Mesodermal cell (in vitro differentiated cells): ENCODE measurements around the gene PCED1B.

ENCODE experiments used
- H3K27ac ChIP-seq: 2 replicates; pipeline ENCODE4 v1.7.0; 2013; ENCODE audit warnings: mild to moderate bottlenecking, low read depth, low read length, moderate library complexity; ENCODE audit not compliant: severe bottlenecking
- H3K36me3 ChIP-seq: 2 replicates; pipeline ENCODE4 v1.7.1; 2013; ENCODE audit warnings: mild to moderate bottlenecking, low read length, moderate library complexity; ENCODE audit not compliant: control insufficient read depth, insufficient read depth
- H3K4me1 ChIP-seq: one replicate; pipeline ENCODE4 v1.7.1; 2013; ENCODE audit warnings: mild to moderate bottlenecking, low read length; ENCODE audit not compliant: insufficient read depth, control insufficient read depth, poor library complexity, severe bottlenecking
- H3K4me3 ChIP-seq: 2 replicates; pipeline ENCODE4 v1.7.0; 2013; ENCODE audit warnings: low read length, control low read depth, mild to moderate bottlenecking; ENCODE audit not compliant: insufficient read depth, poor library complexity, severe bottlenecking; ENCODE audit errors: extremely low read depth
- H3K9me3 ChIP-seq: 2 replicates; pipeline ENCODE4 v1.7.1; 2013; ENCODE audit warnings: mild to moderate bottlenecking, low read length, moderate library complexity; ENCODE audit not compliant: control insufficient read depth
- WGBS, 2 experiments: methylation state at CpG; one replicate each; pipeline ENCODE4 v1.1.5; 2013; ENCODE audit warnings: missing lambda C conversion rate in 2 of 2; ENCODE audit not compliant: insufficient coverage in 2 of 2; 5-methylcytosine and 5-hydroxymethylcytosine counted together

The PCED1B gene

DNA sequence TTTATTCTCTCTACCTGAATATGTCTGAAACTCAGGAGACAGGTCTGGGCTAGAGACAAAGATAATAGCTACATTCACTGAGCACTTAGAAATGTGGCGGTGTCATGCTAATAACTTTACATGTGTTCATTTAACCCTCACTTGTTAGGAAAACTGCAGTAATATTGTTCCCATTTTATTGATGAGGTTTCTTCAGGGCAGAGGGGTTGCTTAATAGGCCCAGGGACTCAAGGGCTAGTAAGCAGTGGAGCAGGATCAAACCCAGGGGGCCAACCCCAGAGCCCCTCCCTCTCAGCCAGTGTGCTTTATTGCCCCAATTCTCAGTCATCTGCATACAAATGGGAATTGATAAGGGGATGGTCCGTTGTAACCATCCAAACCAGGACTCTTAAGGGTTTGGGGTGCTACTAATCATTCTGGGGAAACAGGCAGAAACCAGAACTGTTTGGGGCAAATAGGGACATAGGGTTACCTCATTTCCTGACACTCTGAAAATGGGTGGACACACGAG, 143.2 kb downstream of the PCED1B start:
- Histone ChIP-seq H3K4me1 (peaks cover 24% of the 10 kb centered on the region), H3K9me3 (no peaks in the 10 kb centered on the region), H3K4me3 (no peak overlapping the region), H3K27ac (peak overlapping the region; percentile 90), H3K36me3 (no peaks in the 10 kb centered on the region)
- 33 to 50% methylated on average over 1 to 3 of the region's 3 CpGs for WGBS, 2 experiments

DNA sequence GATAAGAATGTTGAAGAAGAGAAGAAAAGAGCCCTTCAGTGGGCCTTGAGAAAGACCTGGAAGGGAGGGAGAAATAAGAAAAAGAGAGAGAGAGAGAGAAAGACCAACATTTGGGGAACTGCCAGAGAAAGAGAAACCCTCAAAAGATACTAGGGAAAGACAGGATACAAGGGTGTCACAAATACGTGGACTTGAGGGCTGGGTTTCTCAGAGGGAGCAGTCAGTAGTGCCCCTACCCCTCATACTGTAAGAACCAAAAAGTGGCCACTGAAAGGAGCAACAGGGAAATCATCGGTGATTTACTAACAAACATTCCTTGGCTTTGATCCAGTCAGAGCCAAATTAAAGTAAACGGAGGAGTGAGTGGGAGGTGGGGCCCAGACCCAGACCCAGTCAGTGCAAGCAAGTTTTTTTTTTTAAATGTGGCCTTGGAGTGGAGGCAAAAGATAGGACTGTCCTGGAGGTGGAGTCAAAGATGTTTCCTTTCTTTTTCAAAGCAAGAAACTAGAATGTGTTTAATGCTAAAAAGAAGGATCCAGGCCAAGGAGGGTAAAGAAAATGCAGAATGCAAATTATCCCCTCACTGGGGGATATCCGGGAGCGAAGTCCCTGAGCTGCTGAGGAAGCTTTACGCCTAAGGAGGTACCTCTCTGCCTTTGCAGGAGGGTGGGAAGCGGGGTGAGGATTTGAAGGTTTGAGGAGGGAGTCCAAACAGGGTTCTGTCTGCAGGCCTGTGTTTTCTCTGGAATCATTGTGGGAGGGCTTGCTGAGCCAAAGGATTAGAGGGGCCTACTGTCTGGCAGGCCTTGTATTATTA, 143.8 kb downstream of the PCED1B start:
- Histone ChIP-seq H3K36me3 (no peaks in the 10 kb centered on the region), H3K9me3 (no peaks in the 10 kb centered on the region), H3K4me1 (peaks cover 24% of the 10 kb centered on the region), H3K27ac (peak overlapping the region; percentile 90), H3K4me3 (no peak overlapping the region)
- WGBS, 2 experiments, result 3 to 5% methylated on average over 5 of the region's 7 CpGs

DNA sequence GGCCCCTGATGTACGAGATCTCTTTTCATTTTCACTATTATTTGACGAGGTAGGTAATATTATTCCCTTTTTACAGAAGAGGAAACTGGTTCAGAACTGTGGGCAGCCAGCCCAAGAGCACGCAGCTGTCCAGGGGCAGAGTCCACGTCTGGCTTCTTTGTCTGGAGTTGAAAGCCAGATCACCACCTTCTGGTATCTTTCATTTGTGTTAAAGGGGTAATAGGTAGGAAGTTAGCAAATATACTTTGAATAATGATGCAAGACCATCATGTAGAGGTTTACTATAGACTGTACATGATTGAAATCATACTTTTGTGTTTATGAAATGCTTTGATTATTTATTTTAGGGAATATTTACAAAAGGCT, 144.4 kb downstream of the PCED1B start:
- 32% methylated on average over 2 of the region's 4 CpGs; no CpG with 5 or more reads in 1 of the 2 experiments for WGBS, 2 experiments
- H3K27ac ChIP-seq, result peak overlapping the region; percentile 90

DNA sequence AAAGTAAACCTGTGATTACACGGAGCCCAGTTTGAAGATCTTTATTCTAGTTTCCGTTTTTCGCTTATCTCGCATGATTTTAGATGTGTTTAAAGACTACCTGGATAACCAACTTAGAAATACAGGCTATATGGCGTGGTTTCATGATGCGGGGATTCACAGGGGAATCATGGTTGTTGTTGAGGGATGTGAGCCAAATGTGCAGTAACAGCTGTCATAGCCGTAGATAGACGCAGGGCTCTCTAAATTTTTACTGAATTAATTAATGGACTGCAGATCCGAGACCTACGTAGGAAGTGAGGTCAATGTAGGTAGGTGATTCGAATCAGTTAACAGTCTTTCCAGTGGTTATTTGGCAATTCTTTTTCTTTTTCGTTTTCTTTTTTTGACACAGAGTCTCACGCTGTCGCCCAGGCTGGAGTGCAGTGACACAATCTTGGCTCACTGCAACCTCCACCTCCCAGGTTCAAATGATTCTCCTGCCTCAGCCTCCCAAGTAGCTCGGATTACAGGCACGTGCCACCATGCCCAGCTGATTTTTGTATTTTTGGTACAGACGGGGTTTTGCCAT, 145.2 kb downstream of the PCED1B start:
- peaks cover 24% of the 10 kb centered on the region for H3K4me1 ChIP-seq
- H3K4me3 ChIP-seq, result no peak overlapping the region
- H3K36me3 ChIP-seq, result no peaks in the 10 kb centered on the region
- whole genome bisulfite sequencing, 2 experiments, result 80 to 89% methylated on average over 15 to 17 of the region's 17 CpGs
- peak overlapping the region; percentile 90 for H3K27ac ChIP-seq
- no peaks in the 10 kb centered on the region for H3K9me3 ChIP-seq

More for the DNA sequence above, 144.4 kb downstream of the PCED1B start:
- H3K36me3 ChIP-seq, result no peaks in the 10 kb centered on the region
- peaks cover 24% of the 10 kb centered on the region for H3K4me1 ChIP-seq
- no peaks in the 10 kb centered on the region for H3K9me3 ChIP-seq
- no peak overlapping the region for H3K4me3 ChIP-seq

DNA sequence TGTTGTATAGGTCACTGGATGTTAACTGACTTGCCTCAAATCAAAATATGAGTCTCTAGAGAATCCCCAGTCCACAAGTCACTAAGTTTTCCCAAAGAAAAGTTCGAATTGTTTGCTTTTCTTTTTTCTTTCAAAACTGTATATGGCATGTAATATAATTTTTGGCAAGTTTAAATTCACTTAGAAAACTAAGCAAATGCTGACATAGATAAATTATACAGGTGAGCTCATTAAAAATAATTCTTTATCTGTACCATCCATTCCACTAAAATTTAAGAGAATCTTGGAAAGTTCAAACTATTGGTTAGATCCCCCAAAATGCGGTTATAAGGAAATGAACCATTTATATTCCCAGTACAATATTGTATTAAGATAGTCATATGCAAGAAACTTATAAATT, 145.9 kb downstream of the PCED1B start:
- Histone ChIP-seq H3K4me1 (peaks cover 24% of the 10 kb centered on the region), H3K27ac (no peak overlapping the region), H3K4me3 (no peak overlapping the region), H3K36me3 (no peaks in the 10 kb centered on the region), H3K9me3 (no peaks in the 10 kb centered on the region)
- no CpG with 5 or more reads among the region's 2 CpGs for whole genome bisulfite sequencing, 2 experiments

DNA sequence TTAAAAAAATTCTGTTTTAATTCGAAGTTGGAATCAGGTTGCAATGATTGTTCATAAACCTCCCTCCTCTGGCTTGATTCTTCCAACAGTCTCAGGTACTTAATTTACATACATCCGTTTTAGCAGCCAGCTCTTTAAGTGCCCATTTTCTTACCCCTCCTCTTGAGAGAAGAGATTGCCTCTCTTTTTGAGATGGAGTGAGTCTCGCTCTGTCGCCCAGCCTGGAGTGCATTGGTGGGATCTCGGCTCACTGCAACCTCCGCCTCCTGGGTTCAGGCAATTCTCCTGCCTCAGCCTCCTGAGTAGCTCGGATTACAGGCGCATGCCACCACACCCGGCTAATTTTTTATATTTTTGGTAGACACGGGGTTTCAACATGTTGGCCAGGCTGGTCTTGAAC, 146.8 kb downstream of the PCED1B start:
- Histone ChIP-seq H3K9me3 (no peaks in the 10 kb centered on the region), H3K36me3 (no peaks in the 10 kb centered on the region), H3K27ac (no peak overlapping the region), H3K4me3 (no peak overlapping the region), H3K4me1 (peaks cover 17% of the 10 kb centered on the region)
- 83 to 91% methylated on average over 9 of the region's 10 CpGs for WGBS, 2 experiments

DNA sequence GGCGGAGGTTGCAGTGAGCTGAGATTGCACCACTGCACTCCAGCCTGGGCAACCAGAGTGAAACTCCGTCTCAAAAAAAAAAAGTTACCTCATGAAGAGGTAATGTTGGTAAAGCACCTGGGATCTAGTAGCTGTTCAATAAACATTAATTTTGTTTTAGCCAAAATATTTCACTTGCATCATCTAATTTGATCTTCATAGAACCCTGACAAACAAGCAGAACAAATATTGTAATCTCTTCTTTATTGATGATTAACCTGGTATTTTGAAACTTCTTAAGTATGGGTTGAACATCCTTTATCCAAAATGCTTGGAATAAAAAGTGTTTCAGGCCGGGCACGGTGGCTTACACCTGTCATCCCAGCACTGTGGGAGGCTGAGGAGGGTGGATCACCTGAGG, 149.4 kb downstream of the PCED1B start:
- Histone ChIP-seq H3K4me3 (no peak overlapping the region), H3K4me1 (peaks cover 2% of the 10 kb centered on the region), H3K27ac (no peak overlapping the region), H3K36me3 (no peaks in the 10 kb centered on the region), H3K9me3 (no peaks in the 10 kb centered on the region)
- WGBS, 2 experiments, result 85% methylated on average over 2 of the region's 4 CpGs; no CpG with 5 or more reads in 1 of the 2 experiments

DNA sequence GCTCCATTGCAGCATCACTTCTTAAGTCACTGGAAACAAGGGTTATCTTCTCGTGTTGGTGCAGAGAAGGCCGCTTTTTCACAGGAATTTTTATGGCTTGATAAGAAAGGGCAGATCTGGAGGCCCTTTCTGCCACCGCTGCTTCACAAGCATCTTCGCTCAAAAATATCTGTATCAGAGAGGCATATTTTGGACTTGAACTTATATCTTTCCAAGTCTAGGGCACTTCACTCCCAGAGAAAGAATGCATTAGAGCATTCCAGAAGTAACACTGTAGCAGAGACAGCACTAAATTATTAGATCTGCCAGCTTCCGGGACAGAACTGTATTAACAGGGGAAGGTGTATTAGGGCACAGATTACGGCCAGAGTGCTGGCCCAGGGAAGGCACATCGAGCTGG, 152.0 kb downstream of the PCED1B start:
- Histone ChIP-seq H3K9me3 (no peaks in the 10 kb centered on the region), H3K36me3 (no peaks in the 10 kb centered on the region), H3K27ac (peak overlapping the region; percentile 62), H3K4me3 (no peak overlapping the region), H3K4me1 (peaks cover 5% of the 10 kb centered on the region)
- 78 to 81% methylated on average over 4 to 7 of the region's 7 CpGs for WGBS, 2 experiments

DNA sequence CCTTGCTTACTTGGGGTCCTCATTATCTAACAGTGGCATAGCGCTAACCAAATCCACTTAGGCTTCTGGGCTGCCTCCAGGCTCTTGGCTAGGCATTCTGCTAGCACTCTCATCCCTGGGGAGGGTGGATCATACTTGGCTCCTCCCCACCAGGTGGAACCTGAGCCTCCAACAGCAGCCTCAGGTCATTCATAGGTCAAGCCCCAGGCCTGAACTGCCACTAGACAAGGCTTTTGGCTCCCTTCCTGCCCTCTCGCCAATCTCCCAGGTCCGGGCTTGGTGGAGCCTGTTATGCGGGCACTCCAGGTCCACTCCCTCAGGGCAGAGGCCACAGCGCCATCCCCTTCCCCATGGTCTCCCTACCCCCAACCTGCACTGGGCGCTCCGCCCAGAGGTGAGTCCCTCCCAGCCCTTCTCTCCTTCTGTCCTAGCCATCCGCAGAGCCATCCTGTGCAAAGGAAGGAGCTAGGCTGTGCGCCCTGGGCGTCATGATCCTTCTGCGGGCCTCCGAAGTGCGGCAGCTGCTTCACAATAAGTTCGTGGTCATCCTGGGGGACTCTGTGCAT, 155.2 kb downstream of the PCED1B start:
- 93 to 94% methylated on average over 13 to 14 of the region's 14 CpGs for WGBS, 2 experiments
- peaks cover 6% of the 10 kb centered on the region for H3K4me1 ChIP-seq
- H3K9me3 ChIP-seq, result no peaks in the 10 kb centered on the region
- H3K27ac ChIP-seq, result no peak overlapping the region
- H3K36me3 ChIP-seq, result no peaks in the 10 kb centered on the region
- H3K4me3 ChIP-seq, result no peak overlapping the region

DNA sequence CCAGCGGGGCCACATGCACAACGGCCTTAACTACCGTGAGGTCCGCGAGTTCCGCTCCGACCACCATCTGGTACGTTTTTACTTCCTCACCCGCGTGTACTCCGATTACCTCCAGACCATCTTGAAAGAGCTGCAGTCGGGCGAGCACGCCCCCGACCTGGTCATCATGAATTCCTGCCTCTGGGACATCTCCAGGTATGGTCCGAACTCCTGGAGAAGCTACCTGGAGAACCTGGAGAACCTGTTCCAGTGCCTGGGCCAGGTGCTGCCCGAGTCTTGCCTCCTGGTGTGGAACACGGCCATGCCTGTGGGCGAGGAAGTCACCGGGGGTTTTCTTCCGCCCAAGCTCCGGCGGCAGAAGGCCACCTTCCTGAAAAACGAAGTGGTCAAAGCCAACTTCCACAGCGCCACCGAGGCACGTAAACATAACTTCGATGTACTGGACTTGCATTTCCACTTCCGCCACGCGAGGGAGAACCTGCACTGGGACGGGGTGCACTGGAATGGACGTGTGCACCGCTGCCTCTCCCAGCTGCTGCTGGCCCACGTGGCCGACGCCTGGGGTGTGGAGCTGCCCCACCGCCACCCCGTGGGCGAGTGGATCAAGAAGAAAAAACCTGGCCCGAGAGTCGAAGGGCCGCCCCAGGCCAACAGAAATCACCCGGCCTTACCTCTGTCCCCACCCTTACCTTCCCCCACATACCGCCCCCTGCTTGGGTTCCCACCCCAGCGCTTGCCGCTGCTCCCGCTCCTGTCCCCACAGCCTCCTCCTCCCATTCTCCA, 156.0 kb downstream of the PCED1B start:
- WGBS, 2 experiments, result 95 to 97% methylated on average over 38 to 45 of the region's 48 CpGs
- Histone ChIP-seq H3K9me3 (no peaks in the 10 kb centered on the region), H3K4me3 (no peak overlapping the region), H3K36me3 (no peaks in the 10 kb centered on the region), H3K27ac (no peak overlapping the region), H3K4me1 (peaks cover 6% of the 10 kb centered on the region)
